SK-N-SH (cell line): ENCODE data around the gene SACS.

Experiments used
- RFX5 ChIP-seq: IDR thresholded peaks from 2 replicates; pipeline ENCODE4 v1.6.1; 2012; ENCODE audit warnings: mild to moderate bottlenecking, improper control_type of control experiment, low read length
- USF2 ChIP-seq: fragments of 150-350 bp; IDR thresholded peaks from 2 replicates; pipeline ENCODE4 v1.6.1; 2017; ENCODE audit warnings: antibody characterized with exemption, low read length, low read depth, borderline replicate concordance
- TF ChIP-seq, protein P1 (sequence below): fragments of 200-600 bp; sonication (generic); IDR thresholded peaks from 2 replicates; pipeline ENCODE4 v1.6.1; 2017; ENCODE audit warnings: antibody characterized with exemption, mild to moderate bottlenecking, moderate library complexity
- TF ChIP-seq, protein P2 (sequence below): IDR thresholded peaks from 2 replicates; pipeline ENCODE4 v1.4.0; 2012; ENCODE audit warnings: low read depth, borderline replicate concordance

DNA sequence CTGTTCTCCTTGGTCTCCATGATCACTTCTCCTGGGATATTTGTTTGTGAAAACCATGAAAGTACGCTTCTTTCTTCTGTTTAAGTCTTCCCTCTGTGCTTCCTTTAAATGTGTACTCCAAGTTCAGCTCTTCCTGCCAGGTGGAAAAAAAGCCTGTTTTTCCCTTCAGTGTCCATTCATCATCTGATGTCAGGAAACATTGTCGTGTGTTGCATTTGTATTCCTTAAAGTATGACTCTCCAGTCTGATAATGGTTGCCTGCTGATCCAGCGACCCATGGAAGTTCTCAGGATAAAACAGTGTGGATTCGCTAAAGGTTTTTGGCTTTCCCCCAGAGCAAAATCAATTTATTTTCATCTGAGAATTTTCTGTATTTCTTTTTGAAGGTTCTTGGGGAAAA, 22.3 kb downstream of the SACS start:
- TF ChIP-seq RFX5: no peak
- TF ChIP-seq USF2: no peak
- TF ChIP-seq, protein P1, sequence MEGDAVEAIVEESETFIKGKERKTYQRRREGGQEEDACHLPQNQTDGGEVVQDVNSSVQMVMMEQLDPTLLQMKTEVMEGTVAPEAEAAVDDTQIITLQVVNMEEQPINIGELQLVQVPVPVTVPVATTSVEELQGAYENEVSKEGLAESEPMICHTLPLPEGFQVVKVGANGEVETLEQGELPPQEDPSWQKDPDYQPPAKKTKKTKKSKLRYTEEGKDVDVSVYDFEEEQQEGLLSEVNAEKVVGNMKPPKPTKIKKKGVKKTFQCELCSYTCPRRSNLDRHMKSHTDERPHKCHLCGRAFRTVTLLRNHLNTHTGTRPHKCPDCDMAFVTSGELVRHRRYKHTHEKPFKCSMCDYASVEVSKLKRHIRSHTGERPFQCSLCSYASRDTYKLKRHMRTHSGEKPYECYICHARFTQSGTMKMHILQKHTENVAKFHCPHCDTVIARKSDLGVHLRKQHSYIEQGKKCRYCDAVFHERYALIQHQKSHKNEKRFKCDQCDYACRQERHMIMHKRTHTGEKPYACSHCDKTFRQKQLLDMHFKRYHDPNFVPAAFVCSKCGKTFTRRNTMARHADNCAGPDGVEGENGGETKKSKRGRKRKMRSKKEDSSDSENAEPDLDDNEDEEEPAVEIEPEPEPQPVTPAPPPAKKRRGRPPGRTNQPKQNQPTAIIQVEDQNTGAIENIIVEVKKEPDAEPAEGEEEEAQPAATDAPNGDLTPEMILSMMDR: no peak
- TF ChIP-seq, protein P2, sequence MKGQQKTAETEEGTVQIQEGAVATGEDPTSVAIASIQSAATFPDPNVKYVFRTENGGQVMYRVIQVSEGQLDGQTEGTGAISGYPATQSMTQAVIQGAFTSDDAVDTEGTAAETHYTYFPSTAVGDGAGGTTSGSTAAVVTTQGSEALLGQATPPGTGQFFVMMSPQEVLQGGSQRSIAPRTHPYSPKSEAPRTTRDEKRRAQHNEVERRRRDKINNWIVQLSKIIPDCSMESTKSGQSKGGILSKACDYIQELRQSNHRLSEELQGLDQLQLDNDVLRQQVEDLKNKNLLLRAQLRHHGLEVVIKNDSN: no peak
